GM21723 (cell line): Measurements from ENCODE around the gene GUSB.
"Not testable (repeated sequence)": the region's sequence is repeated elsewhere in the genome, so short reads cannot be mapped to it uniquely, and the experiment has no call there.

Experiments
- ATAC-seq: cut with Tn5 transposase; IDR thresholded peaks from one replicate; pipeline ENCODE4 v1.9.1; 2021; ENCODE audit warnings: mild to moderate bottlenecking, moderate library complexity; ENCODE audit not compliant: unreplicated experiment

Gene GUSB

GRCh38 chr7:65976659-65977196 is 5.3 kb downstream of the GUSB start:
- ATAC-seq: no peak

DNA sequence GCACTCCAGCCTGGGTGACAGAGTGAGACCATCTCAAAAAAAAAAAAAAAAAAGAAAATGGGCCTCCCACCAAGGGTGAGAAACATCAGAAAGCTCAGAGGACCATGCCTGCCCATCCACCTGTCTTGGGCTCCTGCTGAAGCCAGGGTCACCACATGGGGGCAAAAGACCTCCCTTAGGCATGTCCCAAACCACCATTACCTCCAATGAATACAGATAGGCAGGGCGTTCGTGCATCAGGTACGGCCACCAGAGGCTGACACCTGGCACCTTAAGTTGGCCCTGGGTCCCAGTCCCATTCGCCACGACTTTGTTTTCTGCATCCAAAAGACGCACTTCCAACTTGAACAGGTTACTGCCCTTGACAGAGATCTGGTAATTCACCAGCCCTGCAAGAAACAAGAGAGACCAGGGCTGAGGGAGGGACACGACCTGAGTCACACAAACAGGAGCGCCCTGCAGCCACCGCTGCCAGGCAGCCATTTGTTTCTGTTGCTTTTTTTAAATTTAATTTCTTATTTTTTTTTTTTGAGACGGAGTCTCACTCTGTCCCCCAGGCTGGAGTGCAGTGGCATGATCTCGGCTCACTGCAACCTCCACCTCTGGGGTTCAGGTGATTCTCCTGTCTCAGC is 6.1 kb downstream of the GUSB start:
- no peak for ATAC-seq

- no peak for ATAC-seq
These were observed 7.1 kb downstream of the GUSB start for GRCh38 chr7:65974876-65975275.

DNA sequence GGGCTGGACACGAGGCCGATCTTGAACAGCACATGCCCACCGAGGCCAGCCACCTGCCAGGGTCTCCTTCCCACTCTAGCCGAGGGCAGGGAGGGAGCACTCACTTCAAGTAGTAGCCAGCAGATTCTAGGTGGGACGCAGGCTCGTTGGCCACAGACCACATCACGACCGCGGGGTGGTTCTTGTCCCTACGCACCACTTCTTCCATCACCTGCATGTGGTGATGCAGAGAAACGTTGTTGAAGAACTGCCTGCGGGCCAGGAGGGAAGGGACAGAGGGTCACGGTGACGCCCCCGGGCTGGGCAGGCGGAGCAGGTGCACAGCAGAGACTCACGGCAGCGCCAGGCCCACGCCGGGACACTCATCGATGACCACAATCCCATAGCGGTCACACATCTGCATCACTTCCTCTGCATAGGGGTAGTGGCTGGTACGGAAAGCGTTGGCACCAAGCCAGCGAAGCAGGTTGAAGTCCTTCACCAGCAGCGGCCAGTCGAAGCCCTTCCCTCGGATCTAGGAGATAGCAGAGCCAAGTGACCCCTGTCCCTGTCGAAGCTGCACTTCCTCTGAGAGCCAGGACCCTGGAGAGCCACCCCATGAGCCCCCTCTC is 7.7 kb downstream of the GUSB start:
- ATAC-seq: no peak

- no peak for ATAC-seq
These were observed 9.0 kb downstream of the GUSB start for GRCh38 chr7:65972976-65973375.

DNA sequence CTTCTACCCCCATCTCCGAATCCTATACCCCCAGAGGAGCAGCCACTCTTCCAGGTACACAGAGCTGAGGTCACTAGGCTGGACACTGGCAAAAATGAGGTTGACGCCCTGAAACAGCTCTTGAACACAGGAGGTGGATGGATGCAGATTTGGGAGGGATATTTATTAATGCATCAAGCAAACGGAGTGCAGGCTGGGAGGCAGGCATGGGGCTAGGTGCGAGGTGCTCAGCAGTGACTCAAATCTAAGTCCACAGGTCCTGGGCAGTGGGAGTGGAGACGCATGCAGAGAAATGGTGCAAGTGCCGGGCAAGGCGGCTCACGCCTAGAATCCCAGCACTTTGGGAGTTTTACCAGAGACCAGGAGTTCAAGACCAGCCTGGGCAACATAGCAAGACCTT is 11.0 kb downstream of the GUSB start:
- no peak for ATAC-seq

GRCh38 chr7:65968256-65969185 is 13.5 kb downstream of the GUSB start:
- ATAC-seq: no peak

DNA sequence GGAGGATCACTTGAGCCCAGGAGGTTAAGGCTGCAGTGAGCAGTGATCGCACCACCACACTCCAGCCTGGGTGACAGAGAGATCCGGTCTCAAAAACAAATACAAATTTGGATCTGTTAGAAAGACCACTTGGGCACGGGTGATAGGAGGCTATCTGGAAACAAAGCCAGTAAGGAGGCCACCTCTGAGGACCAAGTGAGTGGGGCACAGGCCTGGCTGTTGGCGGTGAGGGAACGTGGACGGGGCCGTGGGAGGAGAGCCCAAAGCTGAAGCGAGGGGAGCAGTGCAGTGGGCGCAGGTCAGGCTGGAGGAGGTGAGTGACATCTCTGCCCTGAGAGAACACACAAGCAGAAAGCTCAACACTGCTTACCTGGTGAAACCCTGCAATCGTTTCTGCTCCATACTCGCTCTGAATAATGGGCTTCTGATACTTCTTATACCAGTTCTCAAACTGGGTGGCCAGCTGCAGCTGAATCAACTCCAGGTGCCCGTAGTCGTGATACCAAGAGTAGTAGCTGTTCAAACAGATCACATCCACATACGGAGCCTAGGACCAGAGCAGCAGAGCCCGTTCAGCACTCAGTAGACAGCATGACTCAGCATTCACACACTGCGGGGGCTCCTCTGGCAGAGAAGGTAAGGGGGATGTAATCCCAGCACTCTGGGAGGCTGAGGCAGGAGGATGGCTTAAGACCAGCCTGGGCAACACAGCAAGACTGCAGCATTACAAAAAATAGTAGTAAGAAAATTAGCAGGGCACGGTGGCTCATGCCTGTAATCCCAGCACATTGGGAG is 14.5 kb downstream of the GUSB start:
- no peak for ATAC-seq

DNA sequence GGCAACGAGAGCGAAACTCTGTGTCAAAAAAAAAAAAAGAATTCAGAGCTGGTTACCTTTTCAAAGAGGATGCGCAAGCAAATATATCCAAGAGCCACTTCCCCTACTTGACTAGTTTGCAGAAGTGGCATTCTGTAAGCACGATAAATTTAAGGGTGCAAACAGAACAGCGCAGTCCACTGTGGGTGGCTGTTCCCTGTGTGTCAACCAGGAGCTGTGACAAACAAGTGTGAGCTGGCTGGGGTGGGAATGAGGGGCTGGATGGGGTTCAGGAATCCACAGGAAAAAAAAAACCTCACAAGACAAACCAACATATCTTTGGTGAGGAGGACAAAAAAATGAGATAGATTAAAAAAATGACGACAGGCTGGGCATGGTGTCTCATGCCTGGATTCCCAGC is 15.9 kb downstream of the GUSB start:
- ATAC-seq: no peak

- not testable (repeated sequence) for ATAC-seq
These were observed 17.3 kb downstream of the GUSB start for GRCh38 chr7:65964671-65965070.

- no peak for ATAC-seq
These were observed 20.0 kb downstream of the GUSB start for GRCh38 chr7:65962033-65962432.

DNA sequence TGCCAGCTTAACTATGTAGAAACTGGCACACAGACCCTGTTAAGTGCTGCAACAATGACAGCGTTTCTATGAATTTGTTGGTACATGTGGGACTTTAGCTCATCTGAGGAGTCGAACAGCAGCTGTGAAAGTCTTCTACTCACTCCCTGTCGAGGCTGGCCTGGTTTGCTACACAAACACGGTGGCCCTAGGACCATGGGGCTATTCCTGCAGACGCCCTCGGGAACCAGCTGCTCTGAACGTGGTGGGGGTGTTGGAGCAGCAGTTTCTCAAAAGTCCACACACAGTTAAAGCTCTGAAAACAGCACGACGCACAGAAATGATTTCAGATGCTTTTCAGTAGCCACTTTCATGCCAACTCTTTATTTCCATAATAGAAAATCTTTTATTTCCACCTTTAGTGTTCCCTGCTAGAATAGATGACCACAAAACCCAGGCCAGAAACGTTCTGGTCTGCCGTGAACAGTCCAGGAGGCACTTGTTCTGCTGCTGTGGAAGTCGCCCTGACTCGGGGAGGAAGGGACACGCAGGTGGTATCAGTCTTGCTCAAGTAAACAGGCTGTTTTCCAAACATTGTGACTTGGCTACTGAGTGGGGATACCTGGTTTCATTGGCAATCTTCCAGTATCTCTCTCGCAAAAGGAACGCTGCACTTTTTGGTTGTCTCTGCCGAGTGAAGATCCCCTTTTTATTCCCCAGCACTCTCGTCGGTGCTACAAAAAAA is 21.5 kb downstream of the GUSB start:
- ATAC-seq: no peak

GRCh38 chr7:65955718-65956117 is 26.3 kb downstream of the GUSB start:
- ATAC-seq: no peak

DNA sequence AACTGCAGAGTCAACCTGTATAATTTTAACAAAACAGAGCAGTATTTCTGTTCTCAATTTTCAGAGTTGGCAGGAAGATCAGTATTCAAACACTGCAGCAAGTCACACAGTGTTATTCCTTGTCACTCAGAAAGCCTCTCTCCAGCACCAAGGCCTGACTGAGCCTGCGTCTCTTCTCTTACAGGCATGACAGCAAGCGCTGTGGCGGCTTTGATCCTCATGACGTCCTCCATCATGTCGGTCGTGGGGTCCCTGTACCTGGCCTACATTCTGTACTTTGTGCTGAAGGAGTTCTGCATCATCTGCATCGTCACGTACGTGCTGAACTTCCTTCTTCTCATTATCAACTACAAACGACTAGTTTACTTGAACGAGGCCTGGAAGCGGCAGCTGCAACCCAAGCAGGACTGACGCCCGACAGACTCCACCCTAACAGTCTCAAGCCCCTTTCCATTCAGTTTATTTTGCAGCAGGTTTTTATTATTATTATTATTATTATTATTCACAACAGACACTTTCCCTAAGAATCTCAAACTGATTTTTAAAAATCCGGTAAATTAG is 28.0 kb downstream of the GUSB start:
- no peak for ATAC-seq

GRCh38 chr7:65953001-65953720 is 28.9 kb downstream of the GUSB start:
- ATAC-seq: no peak

GRCh38 chr7:65951837-65952578 is 30.0 kb downstream of the GUSB start:
- ATAC-seq: no peak

- ATAC-seq: no peak
These were observed 35.1 kb downstream of the GUSB start for GRCh38 chr7:65946904-65947303.

GRCh38 chr7:65945787-65946186 is 36.2 kb downstream of the GUSB start:
- not testable (repeated sequence) for ATAC-seq
